ENCODE results near the gene MYOM3.

The MYOM3 gene

GRCh38 chr1:24138476-24139221 is 26.7 kb upstream of the MYOM3 start:
- no peak for DNase-seq (ENCODE audit: low read depth, low spot score)
- Histone ChIP-seq H3K27me3 (ENCODE audit: control insufficient read depth, insufficient read depth, low read length) (no peaks in the 10 kb centered on the region), H3K4me1 (ENCODE audit: control insufficient read depth, insufficient read depth, low read length) (no peaks in the 10 kb centered on the region), H3K27ac (ENCODE audit: low read length) (no peak overlapping the region), H3K9me3 (ENCODE audit: control insufficient read depth, insufficient read depth, low read length) (no peaks in the 10 kb centered on the region), H3K36me3 (ENCODE audit: control insufficient read depth, insufficient read depth, low read length) (no peaks in the 10 kb centered on the region), H3K4me3 (ENCODE audit: low read length) (no peak overlapping the region)
- no CpG with 5 or more reads among the region's 13 CpGs for WGBS (ENCODE audit: insufficient coverage, insufficient read length)

GRCh38 chr1:24136956-24137539 is 25.1 kb upstream of the MYOM3 start:
- Histone ChIP-seq H3K4me3 (ENCODE audit: low read length) (no peak overlapping the region), H3K36me3 (ENCODE audit: control insufficient read depth, insufficient read depth, low read length) (no peaks in the 10 kb centered on the region), H3K27me3 (ENCODE audit: control insufficient read depth, insufficient read depth, low read length) (no peaks in the 10 kb centered on the region), H3K9me3 (ENCODE audit: control insufficient read depth, insufficient read depth, low read length) (no peaks in the 10 kb centered on the region), H3K27ac (ENCODE audit: low read length) (no peak overlapping the region), H3K4me1 (ENCODE audit: control insufficient read depth, insufficient read depth, low read length) (no peaks in the 10 kb centered on the region)
- WGBS (ENCODE audit: insufficient coverage, insufficient read length), result no CpG with 5 or more reads among the region's 15 CpGs
- no peak for DNase-seq (ENCODE audit: low read depth, low spot score)

GRCh38 chr1:24134376-24134775 is 22.4 kb upstream of the MYOM3 start:
- no peaks in the 10 kb centered on the region for H3K9me3 ChIP-seq (ENCODE audit: control insufficient read depth, insufficient read depth, low read length)
- no peaks in the 10 kb centered on the region for H3K27me3 ChIP-seq (ENCODE audit: control insufficient read depth, insufficient read depth, low read length)
- H3K36me3 ChIP-seq (ENCODE audit: control insufficient read depth, insufficient read depth, low read length), result no peaks in the 10 kb centered on the region
- no peak for DNase-seq (ENCODE audit: low read depth, low spot score)
- no peaks in the 10 kb centered on the region for H3K4me1 ChIP-seq (ENCODE audit: control insufficient read depth, insufficient read depth, low read length)
- H3K27ac ChIP-seq (ENCODE audit: low read length), result no peak overlapping the region
- no CpG with 5 or more reads among the region's 3 CpGs for WGBS (ENCODE audit: insufficient coverage, insufficient read length)
- no peak overlapping the region for H3K4me3 ChIP-seq (ENCODE audit: low read length)

GRCh38 chr1:24133819-24134218 is 21.9 kb upstream of the MYOM3 start:
- no peaks in the 10 kb centered on the region for H3K4me1 ChIP-seq (ENCODE audit: control insufficient read depth, insufficient read depth, low read length)
- DNase-seq (ENCODE audit: low read depth, low spot score), result no peak
- WGBS (ENCODE audit: insufficient coverage, insufficient read length), result no CpG with 5 or more reads among the region's 1 CpG
- H3K27ac ChIP-seq (ENCODE audit: low read length), result no peak overlapping the region
- no peaks in the 10 kb centered on the region for H3K36me3 ChIP-seq (ENCODE audit: control insufficient read depth, insufficient read depth, low read length)
- no peaks in the 10 kb centered on the region for H3K27me3 ChIP-seq (ENCODE audit: control insufficient read depth, insufficient read depth, low read length)
- no peak overlapping the region for H3K4me3 ChIP-seq (ENCODE audit: low read length)
- H3K9me3 ChIP-seq (ENCODE audit: control insufficient read depth, insufficient read depth, low read length), result no peaks in the 10 kb centered on the region

GRCh38 chr1:24130385-24130784 is 18.4 kb upstream of the MYOM3 start:
- WGBS (ENCODE audit: insufficient coverage, insufficient read length), result no CpG with 5 or more reads among the region's 3 CpGs
- Histone ChIP-seq H3K4me3 (ENCODE audit: low read length) (no peak overlapping the region), H3K27me3 (ENCODE audit: control insufficient read depth, insufficient read depth, low read length) (no peaks in the 10 kb centered on the region), H3K4me1 (ENCODE audit: control insufficient read depth, insufficient read depth, low read length) (no peaks in the 10 kb centered on the region), H3K27ac (ENCODE audit: low read length) (no peak overlapping the region), H3K36me3 (ENCODE audit: control insufficient read depth, insufficient read depth, low read length) (no peaks in the 10 kb centered on the region), H3K9me3 (ENCODE audit: control insufficient read depth, insufficient read depth, low read length) (no peaks in the 10 kb centered on the region)
- DNase-seq (ENCODE audit: low read depth, low spot score), result no peak

- WGBS (ENCODE audit: insufficient coverage, insufficient read length), result no CpG with 5 or more reads among the region's 7 CpGs
These were observed 15.9 kb upstream of the MYOM3 start for GRCh38 chr1:24127801-24128363.

GRCh38 chr1:24127134-24127800 is 15.3 kb upstream of the MYOM3 start:
- Histone ChIP-seq H3K9me3 (ENCODE audit: control insufficient read depth, insufficient read depth, low read length) (no peaks in the 10 kb centered on the region), H3K4me1 (ENCODE audit: control insufficient read depth, insufficient read depth, low read length) (no peaks in the 10 kb centered on the region), H3K27me3 (ENCODE audit: control insufficient read depth, insufficient read depth, low read length) (no peaks in the 10 kb centered on the region), H3K4me3 (ENCODE audit: low read length) (no peak overlapping the region), H3K36me3 (ENCODE audit: control insufficient read depth, insufficient read depth, low read length) (no peaks in the 10 kb centered on the region), H3K27ac (ENCODE audit: low read length) (no peak overlapping the region)
- no CpG with 5 or more reads among the region's 3 CpGs for WGBS (ENCODE audit: insufficient coverage, insufficient read length)
- no peak for DNase-seq (ENCODE audit: low read depth, low spot score)

More at GRCh38 chr1:24127801-24128363, 15.9 kb upstream of the MYOM3 start:
- Histone ChIP-seq H3K27ac (ENCODE audit: low read length) (no peak overlapping the region), H3K36me3 (ENCODE audit: control insufficient read depth, insufficient read depth, low read length) (no peaks in the 10 kb centered on the region), H3K4me1 (ENCODE audit: control insufficient read depth, insufficient read depth, low read length) (no peaks in the 10 kb centered on the region), H3K4me3 (ENCODE audit: low read length) (no peak overlapping the region), H3K9me3 (ENCODE audit: control insufficient read depth, insufficient read depth, low read length) (no peaks in the 10 kb centered on the region), H3K27me3 (ENCODE audit: control insufficient read depth, insufficient read depth, low read length) (no peaks in the 10 kb centered on the region)
- DNase-seq (ENCODE audit: low read depth, low spot score), result no peak

- H3K4me3 ChIP-seq (ENCODE audit: low read length), result no peak overlapping the region
- no peaks in the 10 kb centered on the region for H3K36me3 ChIP-seq (ENCODE audit: control insufficient read depth, insufficient read depth, low read length)
- no peaks in the 10 kb centered on the region for H3K4me1 ChIP-seq (ENCODE audit: control insufficient read depth, insufficient read depth, low read length)
- WGBS (ENCODE audit: insufficient coverage, insufficient read length), result no CpG with 5 or more reads among the region's 5 CpGs
- no peak overlapping the region for H3K27ac ChIP-seq (ENCODE audit: low read length)
- no peaks in the 10 kb centered on the region for H3K27me3 ChIP-seq (ENCODE audit: control insufficient read depth, insufficient read depth, low read length)
- DNase-seq (ENCODE audit: low read depth, low spot score), result no peak
- no peaks in the 10 kb centered on the region for H3K9me3 ChIP-seq (ENCODE audit: control insufficient read depth, insufficient read depth, low read length)
These were observed 14.7 kb upstream of the MYOM3 start for GRCh38 chr1:24126672-24127023.

GRCh38 chr1:24126018-24126671 is 14.2 kb upstream of the MYOM3 start:
- no peak for DNase-seq (ENCODE audit: low read depth, low spot score)
- Histone ChIP-seq H3K9me3 (ENCODE audit: control insufficient read depth, insufficient read depth, low read length) (no peaks in the 10 kb centered on the region), H3K27ac (ENCODE audit: low read length) (no peak overlapping the region), H3K36me3 (ENCODE audit: control insufficient read depth, insufficient read depth, low read length) (no peaks in the 10 kb centered on the region), H3K4me3 (ENCODE audit: low read length) (no peak overlapping the region), H3K27me3 (ENCODE audit: control insufficient read depth, insufficient read depth, low read length) (no peaks in the 10 kb centered on the region), H3K4me1 (ENCODE audit: control insufficient read depth, insufficient read depth, low read length) (no peaks in the 10 kb centered on the region)
- WGBS (ENCODE audit: insufficient coverage, insufficient read length), result no CpG with 5 or more reads among the region's 6 CpGs

GRCh38 chr1:24125456-24125855 is 13.5 kb upstream of the MYOM3 start:
- Histone ChIP-seq H3K9me3 (ENCODE audit: control insufficient read depth, insufficient read depth, low read length) (no peaks in the 10 kb centered on the region), H3K4me1 (ENCODE audit: control insufficient read depth, insufficient read depth, low read length) (no peaks in the 10 kb centered on the region), H3K4me3 (ENCODE audit: low read length) (no peak overlapping the region), H3K36me3 (ENCODE audit: control insufficient read depth, insufficient read depth, low read length) (no peaks in the 10 kb centered on the region), H3K27ac (ENCODE audit: low read length) (no peak overlapping the region), H3K27me3 (ENCODE audit: control insufficient read depth, insufficient read depth, low read length) (no peaks in the 10 kb centered on the region)
- no peak for DNase-seq (ENCODE audit: low read depth, low spot score)
- WGBS (ENCODE audit: insufficient coverage, insufficient read length), result no CpG with 5 or more reads among the region's 4 CpGs
